Measurements from ENCODE around the gene CENPVL3. TPM values are rescaled to one million over a fixed set of nuclear protein-coding genes. Genes with fewer than 3 reads are reported as not detected.

Gene CENPVL3
- total and polyA plus RNA-seq, 9 of the 15 experiments (the other 6 are each of a cell fraction or from before 2014, with no cell fraction given), result not detected

DNA sequence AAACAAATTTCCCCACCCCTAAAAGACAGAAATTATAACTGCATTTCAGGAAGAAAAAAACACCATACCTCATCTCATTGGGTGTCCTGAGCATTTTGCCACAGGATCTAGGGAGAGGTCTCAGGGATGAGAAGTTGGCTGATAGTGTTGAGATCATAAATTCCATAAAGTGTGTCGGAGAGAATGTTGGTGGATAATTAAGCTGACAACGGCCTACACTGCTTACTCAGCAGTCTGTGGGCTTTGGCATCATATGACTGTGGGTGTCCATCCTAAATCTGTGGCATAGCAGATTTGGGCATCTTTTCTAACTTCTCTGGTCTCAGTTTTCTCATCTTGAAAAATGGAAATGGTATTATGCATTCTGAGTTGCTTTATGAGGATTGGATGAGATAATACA lies 12.3 kb downstream of the CENPVL3 start:
- TF ChIP-seq ARNT (IDR thresholded peaks at IDR 0.05) (no peak), ZNF316 (IDR thresholded peaks at IDR 0.05) (0 out of 2 replicates have a peak, but pooled peaks have one; percentile 1), ZNF511 (CRISPR knock-in tag; IDR thresholded peaks at IDR 0.05) (no peak), HSF4 (CRISPR knock-in tag; IDR thresholded peaks at IDR 0.05; ENCODE audit: borderline replicate concordance) (no peak)
- H3K4me1 ChIP-seq (replicated peaks in 1 of 2; ENCODE audit: control insufficient read depth in 2 of 2, insufficient read depth in 2 of 2, low read length in 2 of 2), result no peaks in the 10 kb centered on the region
- no peak overlapping the region for H2AFZ ChIP-seq (ENCODE audit: low read depth, low read length)
- no peaks in the 10 kb centered on the region for H3K36me3 ChIP-seq (ENCODE audit: control insufficient read depth, insufficient read depth, low read length)
- no peaks in the 10 kb centered on the region for H3K9me3 ChIP-seq (replicated peaks; ENCODE audit: control insufficient read depth, insufficient read depth, low read depth, low read length)
- H3K27ac ChIP-seq (ENCODE audit: extremely low read depth, low read depth, low read length), result no peak overlapping the region
- no peaks in the 10 kb centered on the region for H4K20me1 ChIP-seq (replicated peaks; ENCODE audit: control insufficient read depth, insufficient read depth, low read length)
- H3K4me3 ChIP-seq, result no peak overlapping the region
- ATAC-seq (no peak), FAIRE-seq (no peak), DNase-seq (ENCODE audit: extremely low read depth in 1 of 4, low spot score in 3 of 4) (no peak)
- ChIA-PET POLR2A (no interaction called here), CTCF (ENCODE audit: low intra/inter-chr PET ratio) (no interaction called here)
- no peak overlapping the region for H3K4me2 ChIP-seq (ENCODE audit: insufficient read depth, low read length)
- BruUV-seq (replicated peaks), result no TSS peak
- H3K9ac ChIP-seq (ENCODE audit: insufficient read depth in 1 of 2, low read depth in 2 of 2, low read length in 2 of 2), result no peak overlapping the region
- 0% methylated on average over 2 of the region's 2 CpGs for WGBS (ENCODE audit: insufficient coverage, low coverage, missing lambda C conversion rate)
- in situ Hi-C loops (cut with MboI) (no loop called here), intact Hi-C loops (cut with micrococcal nuclease) (no loop called here)
- H3K79me2 ChIP-seq (ENCODE audit: control insufficient read depth, insufficient read depth, low read length), result no peaks in the 10 kb centered on the region
- H3K27me3 ChIP-seq (ENCODE audit: control insufficient read depth in 2 of 2, insufficient read depth in 2 of 2, low read length in 2 of 2), result no peaks in the 10 kb centered on the region
- H3K9me1 ChIP-seq (ENCODE audit: control insufficient read depth, insufficient read depth, low read length), result no peaks in the 10 kb centered on the region

DNA sequence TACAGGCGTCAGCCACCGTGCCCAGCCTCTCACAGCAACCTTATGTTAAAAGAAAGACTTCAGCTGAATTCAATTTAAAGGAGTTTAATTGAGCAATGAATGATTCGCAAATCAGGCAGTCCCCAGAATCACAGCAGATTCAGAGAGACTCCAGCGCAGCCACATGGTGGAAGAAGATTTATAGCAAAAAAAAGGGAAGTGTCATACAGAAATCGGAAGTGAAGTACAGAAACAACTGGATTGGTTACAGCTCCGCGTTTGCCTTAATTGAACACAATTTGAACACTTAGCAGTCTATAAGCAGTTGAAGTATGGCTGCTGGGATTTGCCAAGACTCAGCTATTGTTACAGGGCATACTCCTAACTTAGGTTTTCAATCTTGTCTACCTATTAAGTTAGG lies 19.8 kb downstream of the CENPVL3 start:
- H3K4me2 ChIP-seq (ENCODE audit: insufficient read depth, low read length), result no peak overlapping the region
- no peaks in the 10 kb centered on the region for H3K9me1 ChIP-seq (ENCODE audit: control insufficient read depth, insufficient read depth, low read length)
- no peaks in the 10 kb centered on the region for H3K79me2 ChIP-seq (ENCODE audit: control insufficient read depth, insufficient read depth, low read length)
- WGBS (ENCODE audit: insufficient coverage, low coverage, missing lambda C conversion rate), result 2% methylated on average over 7 of the region's 7 CpGs
- H2AFZ ChIP-seq (ENCODE audit: low read depth, low read length), result no peak overlapping the region
- no peaks in the 10 kb centered on the region for H3K4me1 ChIP-seq (replicated peaks in 1 of 2; ENCODE audit: control insufficient read depth in 2 of 2, insufficient read depth in 2 of 2, low read length in 2 of 2)
- no peak overlapping the region for H3K9ac ChIP-seq (ENCODE audit: insufficient read depth in 1 of 2, low read depth in 2 of 2, low read length in 2 of 2)
- no peak for ATAC-seq
- DNase-seq (ENCODE audit: extremely low read depth in 1 of 4, low spot score in 3 of 4), result no peak
- no peaks in the 10 kb centered on the region for H4K20me1 ChIP-seq (replicated peaks; ENCODE audit: control insufficient read depth, insufficient read depth, low read length)
- H3K27ac ChIP-seq (ENCODE audit: extremely low read depth, low read depth, low read length), result no peak overlapping the region
- POLR2A ChIA-PET, result no interaction called here
- no peak for FAIRE-seq
- H3K9me3 ChIP-seq (replicated peaks; ENCODE audit: control insufficient read depth, insufficient read depth, low read depth, low read length), result no peaks in the 10 kb centered on the region
- intact Hi-C loops (cut with micrococcal nuclease), result no loop called here
- no peaks in the 10 kb centered on the region for H3K27me3 ChIP-seq (ENCODE audit: control insufficient read depth in 2 of 2, insufficient read depth in 2 of 2, low read length in 2 of 2)
- no peak for TF ChIP-seq PBX2 (CRISPR knock-in tag; IDR thresholded peaks at IDR 0.05; ENCODE audit: low read depth)
- peak; percentile 51 for TF ChIP-seq PBX2 (tag; conservative IDR thresholded peaks at IDR 0.05; ENCODE audit: low read depth)
- peak; percentile 77 for TF ChIP-seq MEIS2 (IDR thresholded peaks at IDR 0.05; ENCODE audit: partially characterized antibody)
- TF ChIP-seq, protein P1, sequence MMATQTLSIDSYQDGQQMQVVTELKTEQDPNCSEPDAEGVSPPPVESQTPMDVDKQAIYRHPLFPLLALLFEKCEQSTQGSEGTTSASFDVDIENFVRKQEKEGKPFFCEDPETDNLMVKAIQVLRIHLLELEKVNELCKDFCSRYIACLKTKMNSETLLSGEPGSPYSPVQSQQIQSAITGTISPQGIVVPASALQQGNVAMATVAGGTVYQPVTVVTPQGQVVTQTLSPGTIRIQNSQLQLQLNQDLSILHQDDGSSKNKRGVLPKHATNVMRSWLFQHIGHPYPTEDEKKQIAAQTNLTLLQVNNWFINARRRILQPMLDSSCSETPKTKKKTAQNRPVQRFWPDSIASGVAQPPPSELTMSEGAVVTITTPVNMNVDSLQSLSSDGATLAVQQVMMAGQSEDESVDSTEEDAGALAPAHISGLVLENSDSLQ (IDR thresholded peaks at IDR 0.05), result peak; percentile 25; the same call in 1 of the 2 replicates
- TF ChIP-seq ZNF282 (CRISPR knock-in tag; IDR thresholded peaks at IDR 0.05), result no peak
- TF ChIP-seq SPI1 (IDR thresholded peaks at IDR 0.05; ENCODE audit: borderline replicate concordance, low read depth, low read length), result peak; percentile 84
- no peak overlapping the region for H3K4me3 ChIP-seq
- CTCF ChIA-PET (ENCODE audit: low intra/inter-chr PET ratio), result no interaction called here
- in situ Hi-C loops (cut with MboI), result no loop called here
- no TSS peak for BruUV-seq (replicated peaks)
- H3K36me3 ChIP-seq (ENCODE audit: control insufficient read depth, insufficient read depth, low read length), result no peaks in the 10 kb centered on the region

Measured in K562 (cell line).